Measurements from ENCODE around the gene CAPZB.

DNA sequence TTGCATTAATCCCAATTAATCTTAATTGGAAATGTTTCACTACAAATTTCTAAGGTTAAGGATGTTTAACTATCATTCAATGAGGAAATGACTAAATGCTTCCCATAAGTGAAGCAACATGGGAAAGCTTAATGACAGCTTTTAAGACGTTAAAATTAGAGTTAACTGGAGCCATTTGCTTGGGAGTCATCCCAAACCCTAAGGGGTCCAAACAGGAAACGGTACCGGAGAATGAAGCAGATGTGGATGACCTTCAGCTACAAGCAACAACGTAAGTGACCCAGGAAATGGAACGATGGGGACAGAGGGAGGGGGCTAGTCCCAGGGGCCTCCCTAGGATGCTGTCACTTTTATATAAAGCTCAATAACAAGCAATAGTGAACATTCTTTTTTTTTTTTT is 62.2 kb downstream of the CAPZB start:
- TF ChIP-seq, protein P1, sequence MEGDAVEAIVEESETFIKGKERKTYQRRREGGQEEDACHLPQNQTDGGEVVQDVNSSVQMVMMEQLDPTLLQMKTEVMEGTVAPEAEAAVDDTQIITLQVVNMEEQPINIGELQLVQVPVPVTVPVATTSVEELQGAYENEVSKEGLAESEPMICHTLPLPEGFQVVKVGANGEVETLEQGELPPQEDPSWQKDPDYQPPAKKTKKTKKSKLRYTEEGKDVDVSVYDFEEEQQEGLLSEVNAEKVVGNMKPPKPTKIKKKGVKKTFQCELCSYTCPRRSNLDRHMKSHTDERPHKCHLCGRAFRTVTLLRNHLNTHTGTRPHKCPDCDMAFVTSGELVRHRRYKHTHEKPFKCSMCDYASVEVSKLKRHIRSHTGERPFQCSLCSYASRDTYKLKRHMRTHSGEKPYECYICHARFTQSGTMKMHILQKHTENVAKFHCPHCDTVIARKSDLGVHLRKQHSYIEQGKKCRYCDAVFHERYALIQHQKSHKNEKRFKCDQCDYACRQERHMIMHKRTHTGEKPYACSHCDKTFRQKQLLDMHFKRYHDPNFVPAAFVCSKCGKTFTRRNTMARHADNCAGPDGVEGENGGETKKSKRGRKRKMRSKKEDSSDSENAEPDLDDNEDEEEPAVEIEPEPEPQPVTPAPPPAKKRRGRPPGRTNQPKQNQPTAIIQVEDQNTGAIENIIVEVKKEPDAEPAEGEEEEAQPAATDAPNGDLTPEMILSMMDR (IDR thresholded peaks at IDR 0.05), result no peak
- no peak for TF ChIP-seq POLR2A (IDR thresholded peaks at IDR 0.05)

Measured in breast epithelium (tissue), 3 donors.